ENCODE measurements around the gene FBRSL1.
A peak's percentile ranks its signal among the peaks of the same experiment; 100 is the strongest.

FBRSL1 gene

DNA sequence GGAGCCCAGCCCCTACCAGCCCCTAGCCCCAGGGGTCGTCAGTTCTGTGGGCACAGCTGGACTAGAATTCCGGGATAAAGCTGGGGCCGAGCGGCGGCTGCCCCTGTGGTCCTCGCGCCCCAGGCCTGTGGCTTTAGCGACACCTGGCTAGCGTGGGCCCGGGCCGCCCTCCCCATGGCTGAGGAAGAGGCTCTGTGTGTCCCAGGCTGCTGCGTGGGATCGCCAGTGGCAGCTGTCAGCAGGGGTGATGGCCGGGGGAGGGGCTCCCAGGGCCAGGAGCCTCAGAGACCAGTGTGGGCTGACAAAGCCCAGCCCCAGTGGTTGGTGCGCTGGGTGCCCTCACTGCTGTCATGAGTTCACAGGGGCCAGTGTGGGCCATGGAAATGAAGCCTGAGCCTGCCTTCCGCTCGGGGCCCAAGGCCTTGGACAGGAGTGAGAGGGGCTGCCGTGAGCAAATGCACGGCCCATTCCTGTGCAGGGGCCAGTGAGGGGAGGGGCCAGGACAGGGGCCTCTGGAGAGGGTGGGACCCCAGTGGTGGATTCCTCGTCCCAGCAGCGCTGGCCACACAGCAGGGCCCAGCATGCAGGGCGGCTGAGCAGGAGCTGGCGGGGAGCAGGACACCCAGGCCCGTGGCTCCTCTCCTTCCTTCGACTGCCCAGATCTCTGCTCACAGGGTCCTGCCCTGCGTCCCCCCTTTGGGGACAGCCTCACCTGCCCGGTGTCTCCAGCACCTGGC, 11.4 kb downstream of the FBRSL1 start:
- DNase-seq = no peak

DNA sequence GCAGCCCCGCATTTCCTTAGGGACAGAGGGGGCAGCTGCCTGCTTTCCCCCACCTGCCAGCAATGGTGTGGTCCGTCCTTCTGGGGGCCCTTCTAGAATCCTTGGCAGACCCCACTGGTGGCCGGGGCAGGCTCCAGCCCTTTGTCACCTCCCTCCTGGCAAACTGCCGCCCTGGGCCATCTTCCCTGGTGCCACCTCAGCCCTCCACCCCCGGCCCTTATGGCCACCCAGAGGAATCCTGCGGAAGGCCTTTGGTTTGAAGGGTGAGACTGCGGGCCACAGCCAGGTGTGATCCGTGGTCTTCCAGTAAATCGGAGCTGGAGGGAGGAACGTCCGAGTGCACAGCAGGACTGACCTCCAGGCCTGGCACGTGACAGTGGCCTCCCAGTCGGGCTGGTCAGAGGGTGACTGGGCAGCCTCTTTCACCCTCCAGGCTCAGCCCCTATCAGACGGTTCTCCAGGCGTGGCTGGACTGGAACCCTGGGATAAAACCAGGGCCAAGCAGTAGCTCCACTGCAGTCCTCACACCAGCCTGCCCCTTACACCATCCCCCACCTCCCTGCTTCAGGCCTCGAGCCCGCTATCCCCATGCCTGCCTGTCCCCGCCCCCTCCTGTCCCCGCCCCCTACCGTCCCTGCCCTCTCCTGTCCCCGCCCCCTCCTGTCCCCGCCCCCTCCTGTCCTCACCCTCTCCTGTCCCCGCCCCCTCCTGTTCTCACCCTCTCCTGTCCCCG, 12.4 kb downstream of the FBRSL1 start:
- DNase-seq = no peak

DNA sequence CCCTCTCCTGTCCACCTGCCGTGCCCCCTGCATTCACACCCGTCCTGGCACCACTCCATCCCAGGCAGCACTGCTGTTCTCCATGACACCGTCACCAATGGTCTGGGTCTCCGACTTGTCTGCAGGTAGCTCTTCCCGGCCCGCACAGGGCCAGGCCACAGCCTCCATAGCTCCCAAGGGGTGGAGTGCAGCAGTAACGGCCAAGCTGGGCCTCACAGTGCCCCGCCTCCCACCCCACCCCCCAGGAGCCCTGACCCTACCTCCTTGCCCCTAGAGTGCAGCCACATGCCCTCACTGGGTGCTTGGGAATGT, 12.9 kb downstream of the FBRSL1 start:
- no peak for DNase-seq

DNA sequence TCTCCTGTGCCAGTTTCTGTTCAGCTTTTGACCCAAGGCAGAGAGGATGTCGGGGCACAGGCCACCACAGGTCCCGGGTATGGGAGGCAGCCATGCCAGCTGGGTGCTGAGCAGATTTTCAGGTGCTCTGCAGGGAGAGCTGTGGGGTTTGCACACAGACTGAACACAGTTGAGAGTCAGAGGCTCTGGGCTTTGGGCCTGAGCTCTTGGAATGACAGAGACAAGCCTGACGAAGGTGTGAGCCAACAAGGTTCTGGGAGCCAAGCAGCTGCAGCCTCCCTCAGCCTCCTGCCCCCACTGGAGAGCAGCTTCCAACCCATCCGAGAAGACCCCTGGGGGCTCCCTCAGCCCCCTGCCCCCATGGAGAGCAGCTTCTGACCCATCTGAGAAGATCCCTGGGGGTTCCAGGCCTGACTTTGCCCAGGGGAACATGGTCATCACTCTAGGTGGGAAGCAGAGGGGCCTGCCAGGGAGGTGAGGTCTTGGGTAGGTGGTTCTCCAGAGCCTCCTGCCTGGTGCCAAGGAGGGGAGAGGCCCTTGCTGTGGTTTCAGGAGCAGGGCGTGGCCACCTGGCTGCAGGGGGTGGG, 13.8 kb downstream of the FBRSL1 start:
- DNase-seq = peak; percentile 38

DNA sequence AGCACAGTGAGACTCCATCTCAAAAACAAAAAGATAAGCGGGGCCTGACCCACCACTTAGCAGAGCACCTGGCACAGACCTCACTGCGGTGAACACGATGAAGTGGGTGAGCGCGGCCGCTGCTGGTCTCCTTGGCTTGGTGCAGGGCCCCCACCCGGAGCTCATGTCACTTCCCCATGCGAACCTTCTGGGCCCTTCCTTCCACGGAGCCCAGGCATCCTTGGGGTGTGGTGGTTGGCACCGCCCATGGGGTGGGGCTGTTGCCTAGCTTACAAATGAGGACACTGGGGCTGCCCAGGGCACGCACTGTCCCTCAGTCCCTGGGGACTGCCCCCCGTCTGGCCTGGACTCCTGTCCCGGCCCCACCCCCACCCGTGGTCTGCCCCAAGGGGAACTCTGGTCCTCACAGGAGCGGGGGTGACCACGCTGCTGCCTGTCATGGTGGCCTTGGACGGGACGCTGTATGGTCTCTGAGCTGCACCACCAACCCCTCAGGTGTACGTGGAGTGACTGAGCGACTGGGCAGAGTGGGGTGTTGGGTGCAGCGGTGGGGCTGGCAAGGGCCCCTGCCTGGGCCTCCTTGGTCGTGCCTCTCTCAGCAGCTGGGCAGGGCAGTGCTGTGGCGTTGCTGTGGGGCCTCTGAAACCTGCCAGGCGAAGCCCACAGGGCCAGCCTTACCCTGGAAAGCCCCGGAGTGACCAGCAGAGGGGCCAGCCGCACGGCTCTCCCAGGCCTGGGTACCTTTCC, 15.3 kb downstream of the FBRSL1 start:
- DNase-seq = no peak

DNA sequence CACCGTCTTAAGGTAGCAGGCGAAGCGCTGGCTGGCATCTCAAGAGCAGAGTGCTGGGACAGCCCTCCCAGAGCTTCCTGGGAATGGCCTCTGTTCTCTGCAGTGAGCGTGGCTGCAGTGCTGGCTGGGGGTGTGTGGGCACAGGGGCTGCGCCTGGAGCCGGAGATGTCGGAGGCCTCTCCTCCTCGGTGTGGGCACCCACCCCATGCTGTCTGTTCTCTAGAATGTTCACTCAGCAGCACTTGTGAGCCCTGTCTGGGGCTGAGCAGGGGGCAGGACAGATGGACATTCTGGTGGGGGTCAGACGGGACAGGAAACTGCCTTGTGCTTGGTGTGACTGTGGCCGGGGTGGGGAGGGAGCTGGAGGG, 15.9 kb downstream of the FBRSL1 start:
- no peak for DNase-seq

DNA sequence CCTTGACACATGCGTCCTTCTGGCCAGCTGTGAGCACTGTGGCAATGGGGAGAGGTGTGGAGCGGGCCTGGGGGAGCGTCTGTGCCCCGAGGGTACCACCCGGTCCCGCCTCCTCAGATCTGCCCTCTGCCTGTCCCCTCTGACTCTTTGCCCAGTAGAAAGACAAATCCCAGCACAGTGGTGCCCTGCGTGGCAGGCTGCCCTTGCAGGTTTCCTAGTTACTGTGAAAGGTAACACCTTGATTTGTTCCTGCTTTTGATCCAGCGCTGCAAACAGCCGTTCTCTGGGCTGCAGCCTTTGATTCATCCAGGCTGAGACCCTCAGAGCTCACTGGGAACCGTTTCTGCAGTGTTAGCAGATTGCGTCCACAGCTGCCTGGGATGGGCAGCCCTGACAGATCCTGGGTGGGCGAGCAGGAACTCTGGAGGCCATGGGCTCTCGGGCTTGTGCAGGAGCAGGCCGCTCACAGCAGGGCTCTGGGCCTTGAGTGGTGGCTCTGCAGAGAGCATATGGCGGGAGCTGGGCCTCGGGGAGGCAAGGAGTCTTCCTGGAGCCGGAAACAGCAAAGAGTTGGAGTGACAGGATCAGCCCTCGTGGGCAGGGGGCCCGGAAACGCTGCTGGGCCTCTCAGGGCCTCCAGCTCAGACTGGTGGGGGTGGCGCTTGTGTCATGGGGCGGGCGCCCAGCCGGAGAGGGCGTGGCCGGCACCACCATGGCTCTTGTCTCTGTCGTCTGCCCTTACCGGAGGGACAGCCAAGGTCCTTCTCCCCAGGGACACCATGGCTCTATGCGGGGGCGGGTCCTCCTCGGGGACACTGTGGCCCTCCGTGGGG, 16.6 kb downstream of the FBRSL1 start:
- peak; percentile 79 for DNase-seq

DNA sequence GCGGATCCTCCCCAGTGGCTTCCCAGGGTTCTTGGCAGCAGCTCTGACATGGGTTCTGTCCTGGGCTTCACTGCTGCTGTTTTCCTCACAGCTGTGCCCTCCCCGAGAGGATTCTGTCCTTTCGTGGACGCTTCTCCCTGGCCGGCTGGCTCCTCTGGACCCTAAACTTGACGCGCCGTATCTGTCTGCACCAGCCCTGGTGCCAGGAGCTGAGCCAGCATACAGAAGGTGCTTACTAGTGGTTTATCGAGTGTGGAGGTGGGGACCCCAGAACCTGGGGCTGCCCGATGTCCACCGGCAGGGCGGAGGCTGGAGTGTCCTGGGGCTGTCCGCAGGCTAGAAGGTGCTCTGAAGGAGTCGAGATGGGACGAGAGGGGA, 17.2 kb downstream of the FBRSL1 start:
- DNase-seq = no peak

DNA sequence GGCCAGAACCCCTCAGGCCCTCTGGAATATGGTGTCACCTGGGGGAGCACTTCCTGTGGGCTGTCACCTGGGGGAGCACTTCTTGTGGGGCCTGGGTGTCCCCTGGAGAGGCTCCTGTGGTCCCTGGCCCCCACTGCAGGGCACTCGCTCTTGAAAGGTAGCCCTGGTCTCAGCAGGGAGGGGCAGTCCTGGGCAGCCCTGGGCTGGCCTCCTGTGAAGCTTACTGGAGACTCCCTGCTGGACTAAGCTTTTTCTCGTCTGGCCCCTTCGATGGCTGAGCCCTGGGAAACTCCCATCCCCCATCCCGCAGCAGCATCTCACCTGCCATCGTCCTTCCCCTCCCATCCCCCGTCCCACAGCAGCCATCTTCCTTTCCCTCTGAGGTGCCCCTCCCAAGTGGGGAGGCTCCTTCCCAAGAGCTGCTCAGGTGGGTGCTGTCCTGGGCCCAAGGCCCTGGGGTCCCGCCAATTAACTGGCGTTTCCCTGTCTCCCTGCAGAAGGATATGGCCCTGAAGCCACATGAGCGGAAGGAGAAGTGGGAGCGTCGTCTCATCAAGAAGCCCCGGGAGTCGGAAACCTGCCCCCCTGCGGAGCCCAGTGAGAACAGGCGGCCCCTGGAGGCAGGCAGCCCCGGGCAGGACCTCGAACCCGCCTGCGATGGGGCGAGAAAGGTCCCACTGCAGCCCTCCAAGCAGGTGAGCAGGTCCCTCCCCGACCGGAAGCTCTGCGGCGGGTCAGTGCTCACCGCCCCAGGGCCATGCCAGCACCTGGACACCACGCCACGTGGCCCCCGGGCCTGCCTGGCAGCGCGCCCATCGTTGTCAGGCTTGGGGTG, 17.9 kb downstream of the FBRSL1 start:
- DNase-seq = no peak

DNA sequence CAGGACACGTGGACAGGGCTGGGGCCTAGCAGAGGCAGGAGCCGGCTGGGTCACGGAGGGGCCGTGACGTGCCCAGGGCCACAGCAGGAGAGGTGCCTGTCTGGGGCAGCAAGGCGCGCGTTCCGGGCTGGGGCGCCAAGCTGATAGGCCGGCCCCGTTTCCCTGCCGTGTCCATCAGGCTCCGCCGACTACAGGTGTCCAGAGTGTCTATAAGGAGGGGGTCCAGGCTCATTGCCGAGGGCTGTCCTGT, 18.5 kb downstream of the FBRSL1 start:
- no peak for DNase-seq

DNA sequence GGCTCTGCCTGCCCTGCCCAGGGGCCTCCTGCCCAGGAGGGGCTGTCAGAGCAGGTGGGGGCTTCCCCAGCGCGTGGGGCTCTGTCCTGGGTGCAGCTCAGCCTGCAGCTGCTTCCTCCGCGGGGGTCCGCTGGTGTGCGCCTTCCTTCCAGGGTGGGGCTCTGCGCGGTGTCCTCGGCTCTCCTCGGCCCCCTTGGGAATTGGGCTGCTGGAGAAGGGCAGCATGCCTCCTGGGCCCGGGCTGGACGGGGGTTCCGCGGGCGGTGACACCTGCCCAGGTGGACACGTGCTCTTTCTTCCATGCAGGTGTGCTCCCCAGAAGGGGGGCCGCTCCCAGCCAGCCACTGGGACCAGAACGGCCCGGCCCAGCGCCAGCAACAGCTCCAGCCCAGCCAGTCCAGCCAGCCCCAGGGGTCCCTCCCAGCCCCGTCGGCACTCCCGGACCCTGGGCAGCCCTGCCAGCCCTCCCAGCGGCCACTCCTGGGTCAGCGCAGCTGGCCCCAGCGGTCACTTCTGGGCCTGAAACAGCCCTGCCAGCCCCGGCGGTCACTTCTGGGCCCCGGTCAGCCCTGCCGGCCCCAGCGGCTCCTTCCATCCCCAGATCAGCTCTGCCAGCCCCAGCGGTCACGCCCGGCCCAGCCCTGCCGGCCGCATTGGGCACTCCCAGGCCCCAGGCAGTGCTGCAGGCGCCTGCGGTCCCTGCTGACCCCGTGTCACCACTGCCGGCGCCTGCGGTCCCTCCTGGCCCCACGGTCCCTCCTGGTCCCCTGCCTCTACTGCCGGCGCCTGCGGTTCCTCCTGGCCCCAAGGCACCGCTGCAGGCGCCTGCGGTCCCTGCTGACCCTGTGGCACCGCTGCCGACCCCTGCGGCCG, 19.1 kb downstream of the FBRSL1 start:
- DNase-seq = no peak

DNA sequence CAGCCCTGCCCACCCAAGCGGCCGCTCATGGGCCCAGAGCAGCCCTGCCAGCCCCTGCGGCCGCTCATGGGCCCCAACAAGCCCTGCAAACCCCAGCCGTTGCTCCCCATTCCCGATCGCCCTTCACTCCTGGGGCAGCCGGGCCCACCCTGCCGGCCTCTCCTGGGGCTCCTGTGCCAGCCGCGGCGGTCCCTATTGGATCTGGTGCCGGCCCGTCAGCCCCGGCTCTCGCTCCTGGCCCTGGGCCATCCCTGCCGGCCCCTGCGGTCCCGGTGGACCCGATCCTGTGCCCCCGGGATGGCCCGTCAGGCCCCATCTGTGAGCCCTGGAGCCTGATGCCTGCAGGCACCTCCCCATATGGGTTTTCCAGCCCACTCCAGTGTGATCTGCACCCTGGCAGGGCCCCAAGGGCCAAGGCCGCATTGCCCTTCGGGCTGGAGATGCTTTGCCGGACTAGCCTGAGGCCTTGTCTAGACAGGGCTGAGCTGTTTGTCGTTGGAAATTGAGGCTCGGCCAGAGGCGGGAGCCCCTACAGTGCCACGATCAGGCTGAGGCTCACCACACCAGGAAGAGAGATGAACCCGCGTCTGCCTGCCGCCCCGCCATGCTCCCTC, 20.3 kb downstream of the FBRSL1 start:
- no peak for DNase-seq

DNA sequence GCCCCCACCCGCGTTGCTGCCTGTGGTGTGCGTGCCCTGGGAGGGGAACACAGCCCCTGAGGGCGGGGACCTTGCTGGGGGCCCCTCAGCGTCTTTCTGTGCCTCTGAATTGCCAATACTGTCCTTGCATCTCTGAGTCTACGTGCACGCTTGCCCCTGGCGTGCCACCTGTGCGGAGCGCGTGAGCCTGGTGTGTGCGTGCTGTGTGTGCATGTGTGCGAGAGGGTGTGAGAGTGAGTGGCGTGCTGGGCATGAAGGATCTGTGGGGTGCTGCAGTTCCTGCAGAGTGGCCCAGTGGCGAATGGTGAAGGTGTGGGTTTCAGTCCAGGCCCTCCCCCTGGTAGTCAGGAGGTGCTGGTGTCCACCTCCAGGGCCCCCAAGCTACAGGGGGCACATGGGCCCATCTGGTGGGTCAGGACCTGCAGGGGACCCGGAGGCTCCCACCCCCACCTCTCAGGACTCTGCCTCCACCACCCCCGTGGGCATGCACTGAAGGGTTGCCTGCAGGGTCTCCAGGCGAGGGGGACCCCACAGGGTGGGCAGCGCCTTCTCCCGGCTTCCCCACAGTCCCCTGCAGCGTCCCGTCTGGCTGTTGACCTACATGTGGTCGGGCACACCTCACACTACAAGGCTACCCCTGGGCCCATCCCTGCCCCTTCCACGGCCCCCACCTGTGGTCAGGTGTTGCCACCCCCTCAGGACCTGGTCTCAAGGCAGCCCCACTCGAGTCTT, 21.0 kb downstream of the FBRSL1 start:
- DNase-seq = no peak

DNA sequence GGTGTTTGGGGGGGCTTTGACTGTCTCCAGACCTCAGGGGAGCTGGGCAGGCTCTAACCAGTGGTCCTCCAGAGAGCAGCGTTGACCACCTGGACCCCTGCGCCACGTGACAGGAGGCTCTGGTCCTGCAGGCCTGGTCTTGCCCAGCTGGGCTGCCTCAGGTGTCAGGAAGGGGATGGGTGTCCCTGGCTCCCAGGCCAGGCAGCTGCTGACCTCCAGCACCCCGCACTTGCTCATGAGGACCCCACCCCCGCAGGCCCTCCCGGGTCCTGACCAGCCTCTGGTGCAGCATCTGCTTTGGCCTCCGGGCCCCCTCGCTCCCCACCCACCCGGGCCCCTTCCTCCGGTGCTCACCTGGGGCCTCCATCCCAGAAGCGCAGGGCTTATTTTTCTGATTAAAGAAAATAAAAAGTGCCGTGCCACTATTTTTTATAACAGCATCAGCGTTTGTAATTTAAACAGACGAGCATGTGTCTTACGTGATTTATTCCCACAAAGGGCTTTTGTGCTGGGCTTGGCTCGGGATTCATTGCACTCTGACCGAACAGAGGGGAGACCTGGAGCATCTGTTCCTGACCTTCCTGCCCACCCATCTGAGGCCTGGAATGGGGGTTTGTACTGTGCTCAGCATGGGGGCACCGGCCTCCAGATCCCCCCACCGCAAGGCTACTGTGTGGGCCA, 21.7 kb downstream of the FBRSL1 start:
- no peak for DNase-seq

DNA sequence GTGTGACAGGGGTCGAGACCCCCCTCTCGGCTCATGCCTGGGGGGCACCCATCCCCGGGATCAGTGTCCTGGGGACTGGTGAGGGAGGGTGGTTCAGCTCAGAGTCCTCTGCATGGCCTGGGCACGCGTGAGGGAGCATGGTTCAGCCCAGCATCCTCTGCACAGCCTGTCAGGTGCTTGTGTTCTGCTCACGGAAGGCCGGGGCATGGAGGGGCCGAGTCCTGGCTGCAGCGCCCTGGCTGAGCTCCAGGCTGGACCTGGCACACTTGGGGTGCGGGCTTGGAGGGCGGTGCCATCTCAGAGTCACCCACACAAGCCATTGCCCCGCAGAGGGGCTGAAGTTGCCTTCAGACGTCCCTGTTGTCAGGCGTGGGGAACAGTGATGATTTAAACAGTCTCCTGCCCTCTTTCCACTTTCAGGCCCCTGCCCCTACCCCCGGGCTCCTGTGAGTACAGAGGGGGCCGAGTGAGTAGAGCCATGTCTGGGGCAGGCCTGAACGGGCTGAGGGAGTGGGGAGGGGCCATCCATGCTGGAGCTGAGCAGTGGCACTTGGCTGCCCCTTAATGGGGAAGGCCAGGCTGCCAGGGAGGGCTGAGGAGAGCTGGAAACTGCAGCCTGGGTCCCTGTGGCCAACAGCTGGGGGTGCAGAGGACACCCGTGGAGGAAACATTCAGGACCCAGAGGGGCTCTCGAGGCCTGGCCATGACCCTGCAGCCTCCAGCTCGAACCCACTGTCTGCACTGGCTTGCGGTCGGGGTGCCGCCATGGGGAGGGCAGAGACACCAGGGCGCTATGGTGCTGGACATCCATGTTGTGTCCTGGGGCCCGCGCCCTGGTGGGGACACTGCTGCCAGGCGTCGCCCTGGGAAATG, 22.5 kb downstream of the FBRSL1 start:
- no peak for DNase-seq

DNA sequence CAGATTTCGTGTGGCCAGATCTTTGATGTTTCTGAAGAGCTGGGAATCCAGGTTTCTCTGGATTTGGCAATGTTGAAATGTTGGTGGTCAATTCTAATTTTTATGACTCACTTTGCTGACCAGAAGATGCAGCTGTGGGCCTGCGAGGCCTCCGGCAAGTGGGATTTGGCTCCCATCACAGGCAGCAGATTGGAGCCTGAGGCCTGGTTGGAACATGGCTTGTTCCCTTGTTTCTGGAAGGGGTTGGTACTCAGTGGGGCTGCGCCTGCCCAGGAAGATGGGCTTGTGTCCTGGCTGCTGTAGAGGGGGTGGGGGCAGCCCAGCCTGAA, 23.1 kb downstream of the FBRSL1 start:
- peak; percentile 48 for DNase-seq

DNA sequence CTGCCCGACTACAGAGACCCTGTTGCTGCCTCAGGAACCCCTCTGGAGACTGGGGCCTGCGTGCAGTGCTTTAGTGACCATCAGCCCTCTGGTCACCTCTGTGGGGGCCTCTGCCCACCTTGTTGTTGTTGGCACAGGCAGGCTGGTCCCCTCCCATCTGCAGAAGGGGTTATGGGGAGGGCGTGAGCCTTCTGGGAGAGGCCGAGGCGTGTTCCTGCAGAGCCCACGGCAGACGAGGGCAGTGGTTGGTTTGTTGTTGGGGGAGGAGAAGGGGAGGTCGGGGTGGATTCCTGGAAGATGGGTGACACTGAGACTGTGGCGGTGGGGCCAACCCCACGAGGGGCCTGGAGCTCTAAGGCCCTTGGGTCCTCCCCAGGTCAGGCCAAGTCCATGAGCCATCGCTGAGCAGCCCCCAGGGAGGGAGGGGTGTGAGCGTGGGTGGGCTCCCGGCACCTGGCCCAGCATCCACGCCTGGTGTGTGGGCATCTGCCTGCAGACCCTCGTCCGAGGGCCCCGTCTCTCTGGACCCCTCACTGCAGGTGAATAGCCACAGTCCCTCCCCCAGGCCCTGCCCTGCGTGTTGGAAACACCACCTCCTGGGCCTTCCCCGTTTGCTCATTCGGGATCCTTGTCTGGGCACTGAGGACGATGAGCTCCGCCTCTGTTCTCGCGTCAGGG, 23.6 kb downstream of the FBRSL1 start:
- no peak for DNase-seq

DNA sequence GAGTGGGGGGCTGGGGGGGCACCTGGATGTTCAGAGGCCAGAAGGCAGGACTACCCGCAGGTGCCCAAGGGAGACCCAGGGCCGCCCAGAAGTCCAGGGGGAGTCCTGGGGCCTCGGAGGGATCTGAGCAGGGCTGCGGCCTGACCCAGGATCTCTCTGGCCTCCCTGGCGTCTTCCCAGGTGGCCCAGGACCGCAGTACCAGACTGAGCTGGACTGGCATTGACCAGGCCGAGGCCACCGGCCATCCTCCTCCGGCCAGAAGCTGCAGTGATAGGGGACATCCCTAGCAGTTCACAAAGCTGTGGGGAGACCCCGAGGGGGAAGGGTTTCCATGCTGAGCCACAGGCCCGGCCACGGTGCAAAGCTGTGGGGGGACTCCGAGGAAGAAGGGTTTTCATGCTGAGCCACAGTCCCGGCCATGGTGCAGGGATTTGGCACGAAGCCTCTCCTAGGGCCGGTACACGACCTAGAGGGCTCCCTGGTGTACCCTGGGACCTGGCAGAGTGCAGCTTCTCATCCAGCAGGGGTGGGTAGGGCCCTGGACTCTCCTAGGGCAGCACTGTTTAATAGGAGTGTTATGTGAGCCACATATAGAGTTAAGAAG, 24.4 kb downstream of the FBRSL1 start:
- DNase-seq = no peak

Measured in fibroblast of upper back skin (primary cell).